Mammary epithelial cell (primary cell): Measurements from ENCODE around the gene PLEKHO1.

ENCODE experiments used
- EZH2 ChIP-seq: IDR thresholded peaks from 2 replicates; pipeline ENCODE4 v1.6.1; 2012; ENCODE audit warnings: low read length, inconsistent platforms, borderline replicate concordance
- TF ChIP-seq, protein P1 (sequence below), 2 donors: IDR thresholded peaks in 1 of 2; conservative IDR thresholded peaks in 1 of 2; 2 replicates each; pipeline ENCODE4 v1.5.1; 2011 to 2012; ENCODE audit warnings: inconsistent platforms in 2 of 2, low read length in 2 of 2, mild to moderate bottlenecking in 2 of 2, control low read depth in 1 of 2, low read depth in 1 of 2; ENCODE audit not compliant: insufficient read depth in 1 of 2; ENCODE audit errors: extremely low read depth in 1 of 2

DNA sequence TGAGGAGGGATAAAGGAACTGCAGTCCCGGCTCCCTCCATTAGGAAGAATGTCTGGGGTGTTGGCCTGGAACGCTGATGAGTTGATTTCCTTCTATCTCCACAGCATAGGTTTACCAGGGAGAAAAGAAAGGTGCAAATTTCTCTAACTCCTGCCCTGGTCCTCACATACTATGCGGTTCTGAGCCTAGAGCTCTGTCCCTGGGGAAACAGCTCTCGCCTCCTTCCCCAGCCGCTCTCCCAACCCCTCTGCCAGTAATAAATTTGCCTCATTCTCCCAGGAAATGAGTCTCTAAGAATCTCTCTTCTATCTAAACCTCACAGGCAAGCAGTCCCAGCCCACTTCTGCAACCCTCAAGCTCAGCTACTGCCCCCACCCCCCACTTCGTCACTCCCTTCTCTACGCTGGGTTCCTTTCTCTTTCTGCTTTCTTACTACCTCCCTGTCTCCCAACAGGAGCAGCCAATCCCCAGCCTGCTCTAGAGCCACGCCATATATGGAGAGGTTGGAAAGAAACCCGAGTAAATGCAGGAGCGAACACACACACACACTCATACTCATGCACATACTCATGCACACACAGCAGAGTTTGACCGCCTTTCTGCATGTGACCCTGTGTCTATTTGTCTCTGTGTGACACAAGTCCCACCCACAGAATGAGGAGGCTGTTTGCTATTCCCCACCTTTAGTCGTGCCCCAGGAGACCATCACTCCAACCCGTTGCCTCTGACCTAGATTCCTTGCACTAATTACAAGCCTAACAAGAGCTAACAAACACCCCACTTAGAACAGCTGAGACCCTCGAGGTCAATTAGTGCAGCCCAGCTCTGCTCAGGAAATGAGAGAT lies 13.4 kb downstream of the PLEKHO1 start:
- TF ChIP-seq, protein P1, sequence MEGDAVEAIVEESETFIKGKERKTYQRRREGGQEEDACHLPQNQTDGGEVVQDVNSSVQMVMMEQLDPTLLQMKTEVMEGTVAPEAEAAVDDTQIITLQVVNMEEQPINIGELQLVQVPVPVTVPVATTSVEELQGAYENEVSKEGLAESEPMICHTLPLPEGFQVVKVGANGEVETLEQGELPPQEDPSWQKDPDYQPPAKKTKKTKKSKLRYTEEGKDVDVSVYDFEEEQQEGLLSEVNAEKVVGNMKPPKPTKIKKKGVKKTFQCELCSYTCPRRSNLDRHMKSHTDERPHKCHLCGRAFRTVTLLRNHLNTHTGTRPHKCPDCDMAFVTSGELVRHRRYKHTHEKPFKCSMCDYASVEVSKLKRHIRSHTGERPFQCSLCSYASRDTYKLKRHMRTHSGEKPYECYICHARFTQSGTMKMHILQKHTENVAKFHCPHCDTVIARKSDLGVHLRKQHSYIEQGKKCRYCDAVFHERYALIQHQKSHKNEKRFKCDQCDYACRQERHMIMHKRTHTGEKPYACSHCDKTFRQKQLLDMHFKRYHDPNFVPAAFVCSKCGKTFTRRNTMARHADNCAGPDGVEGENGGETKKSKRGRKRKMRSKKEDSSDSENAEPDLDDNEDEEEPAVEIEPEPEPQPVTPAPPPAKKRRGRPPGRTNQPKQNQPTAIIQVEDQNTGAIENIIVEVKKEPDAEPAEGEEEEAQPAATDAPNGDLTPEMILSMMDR (conservative IDR thresholded peaks at IDR 0.05 in 1 of 2, IDR thresholded peaks at IDR 0.05 in 1 of 2; ENCODE audit: extremely low read depth in 1 of 2, insufficient read depth in 1 of 2, low read depth in 1 of 2, low read length in 2 of 2), result peak; percentile 0 to 24
- no peak for TF ChIP-seq EZH2
